Measurements from ENCODE around the gene FZR1.
"Not testable (repeated sequence)": the region's sequence is repeated elsewhere in the genome, so short reads cannot be mapped to it uniquely, and the experiment has no call there.

FZR1 gene

DNA sequence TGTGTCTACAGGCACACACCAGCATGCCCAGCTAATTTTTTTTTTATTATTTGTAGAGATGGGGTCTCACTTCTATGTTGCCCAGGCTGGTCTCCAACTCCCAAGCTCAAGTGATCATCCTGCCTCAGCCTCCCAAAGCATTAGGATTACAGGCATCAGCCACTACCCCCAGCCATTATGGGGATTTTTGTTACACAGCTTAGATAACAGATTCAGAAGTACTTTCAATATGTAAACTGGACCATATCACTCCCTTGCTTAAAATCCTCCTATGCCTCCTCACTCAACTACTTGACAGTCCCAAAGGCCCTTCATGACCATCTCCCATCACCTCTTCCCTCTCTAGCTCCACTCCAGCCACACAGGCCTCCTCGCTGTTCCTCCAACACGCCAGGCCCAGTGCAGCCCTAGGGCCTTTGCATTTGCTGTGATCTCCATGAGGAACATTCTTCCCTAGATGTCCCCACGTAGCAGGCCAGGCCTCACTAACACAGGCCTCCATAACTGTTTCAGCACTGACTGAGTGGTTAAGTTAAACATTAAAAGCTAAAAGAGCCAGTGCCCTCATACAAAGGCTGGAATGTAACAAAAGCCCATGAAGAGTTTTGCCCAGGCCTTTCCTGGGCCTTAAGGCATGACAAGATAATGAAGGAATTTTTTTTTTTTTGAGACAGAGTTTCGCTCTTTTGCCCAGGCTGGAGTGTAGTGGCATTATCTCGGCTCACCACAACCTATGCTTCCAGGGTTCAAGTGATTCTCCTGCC is 8.2 kb upstream of the FZR1 start:
- DNase-seq, result no peak

GRCh38 chr19:3499738-3500428 is 6.2 kb upstream of the FZR1 start:
- DNase-seq, result no peak

- DNase-seq, result peak; percentile 92
Measured at GRCh38 chr19:3500429-3501101, 5.5 kb upstream of the FZR1 start, which contains the start of gene DOHH. DOHH (minus strand) TSS chr19:3500674; CDS start chr19:3496814, 3,860 bp downstream.

DNA sequence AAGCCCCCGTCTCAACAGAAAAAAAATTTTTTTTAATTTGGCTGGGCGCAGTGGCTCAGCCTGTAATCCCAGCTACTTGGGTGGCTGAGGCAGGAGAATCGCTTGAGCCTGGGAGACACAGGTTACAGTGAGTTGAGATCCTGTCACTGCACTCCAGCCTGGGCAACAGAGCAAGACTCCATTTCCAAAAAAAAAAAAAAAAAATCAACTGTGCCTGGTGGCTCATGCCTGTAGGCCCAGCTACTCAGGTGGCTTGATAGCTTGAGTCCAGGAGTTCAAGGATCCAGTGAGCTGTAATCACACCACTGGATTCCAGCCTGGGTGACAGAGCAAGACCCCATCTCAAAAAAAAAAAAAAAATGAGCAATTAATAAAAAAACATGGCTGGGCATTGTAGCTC is 4.3 kb upstream of the FZR1 start:
- DNase-seq, result no peak

DNA sequence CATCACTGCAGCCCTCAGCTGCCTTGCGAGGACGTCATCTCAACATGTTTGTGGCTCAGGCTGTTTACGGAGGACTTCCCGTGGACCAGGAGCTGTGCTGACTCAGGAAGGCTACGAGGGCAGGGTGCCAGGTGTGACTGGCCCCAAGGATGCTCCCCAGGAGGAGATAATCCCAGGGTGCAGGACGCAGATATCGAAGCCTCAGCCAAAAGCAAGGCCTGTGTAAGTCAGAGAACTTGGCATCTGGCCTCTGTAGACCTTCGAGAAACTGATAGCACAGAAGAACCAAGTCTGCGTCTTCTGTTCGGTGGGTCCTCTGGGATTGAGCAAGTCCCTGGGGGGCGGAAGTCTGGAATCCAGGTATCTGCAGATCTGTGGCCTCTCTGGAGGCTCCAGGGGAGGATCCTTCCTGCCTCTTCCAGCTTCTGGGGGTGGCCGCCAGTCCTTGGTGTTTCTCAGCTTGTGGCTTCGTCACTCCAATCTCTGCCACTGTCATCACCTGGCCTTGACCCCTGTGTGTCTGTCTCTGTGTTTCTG is 3.0 kb upstream of the FZR1 start:
- no peak for DNase-seq

- DNase-seq, result no peak
Measured at GRCh38 chr19:3504735-3505134, 1.4 kb upstream of the FZR1 start.

GRCh38 chr19:3506384-3507340 is 551 bp downstream of the FZR1 start:
- DNase-seq, result no peak

DNA sequence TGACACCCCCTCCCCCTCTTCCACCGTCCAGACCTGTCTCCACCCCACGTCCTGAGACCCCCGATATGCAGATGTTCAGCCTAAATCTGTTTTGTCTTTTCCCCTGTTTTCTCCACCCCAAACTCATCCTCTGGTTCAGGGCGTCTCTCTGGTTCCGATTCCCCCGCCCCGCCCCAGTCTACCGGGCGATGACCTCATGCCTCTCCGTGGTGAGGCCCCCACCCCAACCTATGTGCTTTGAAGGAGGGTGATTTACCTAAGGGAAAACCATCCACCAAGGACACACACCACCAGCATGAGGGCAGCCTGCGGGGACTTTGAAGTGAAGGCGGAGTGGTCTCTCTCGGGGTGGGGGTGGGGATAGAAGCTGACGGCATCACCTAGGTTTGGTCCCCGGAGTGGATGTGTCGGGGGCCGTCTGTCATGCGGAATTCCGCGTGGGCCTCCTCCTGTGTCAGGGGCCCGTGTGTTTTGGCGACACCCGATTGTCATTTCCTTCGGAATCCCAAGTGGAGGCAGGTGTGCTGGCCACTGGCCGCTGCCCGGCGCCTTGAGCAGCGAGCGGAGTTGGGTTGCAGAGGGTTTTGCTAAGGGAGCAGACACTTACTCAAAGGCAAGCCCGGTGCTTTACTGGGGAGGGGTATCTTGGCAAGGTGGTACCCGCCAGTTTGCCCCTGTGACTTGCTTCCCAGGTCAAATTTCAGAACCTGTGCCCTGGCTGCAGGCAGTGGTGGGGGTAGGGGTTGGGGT is 1.4 kb downstream of the FZR1 start:
- no peak for DNase-seq

DNA sequence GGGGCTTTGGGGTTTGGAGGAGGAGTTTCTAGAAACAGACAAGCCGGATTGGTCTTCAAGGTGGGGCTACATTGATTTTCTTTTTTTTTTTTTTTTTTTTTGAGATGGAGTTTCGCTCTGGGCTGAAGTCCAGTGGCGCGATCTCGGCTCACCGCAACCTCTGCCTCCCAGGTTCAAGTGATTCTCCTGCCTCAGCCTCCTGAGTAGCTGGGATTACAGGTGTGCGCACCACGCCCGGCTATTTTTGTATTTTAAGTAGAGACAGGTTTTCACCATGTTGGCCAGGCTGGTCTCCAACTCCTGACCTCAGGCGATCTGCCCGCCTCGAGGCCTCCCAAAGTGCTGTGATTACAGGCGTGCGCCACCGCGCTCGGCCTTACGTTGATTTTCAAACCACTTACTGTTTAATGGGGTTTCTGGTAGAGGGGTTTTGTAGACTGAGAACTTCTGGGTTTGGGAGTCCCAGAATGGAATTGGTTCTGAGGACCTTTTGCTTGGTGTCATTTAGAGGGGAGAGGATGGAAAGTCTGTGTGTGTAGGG is 2.1 kb downstream of the FZR1 start:
- DNase-seq, result not testable (repeated sequence)

DNA sequence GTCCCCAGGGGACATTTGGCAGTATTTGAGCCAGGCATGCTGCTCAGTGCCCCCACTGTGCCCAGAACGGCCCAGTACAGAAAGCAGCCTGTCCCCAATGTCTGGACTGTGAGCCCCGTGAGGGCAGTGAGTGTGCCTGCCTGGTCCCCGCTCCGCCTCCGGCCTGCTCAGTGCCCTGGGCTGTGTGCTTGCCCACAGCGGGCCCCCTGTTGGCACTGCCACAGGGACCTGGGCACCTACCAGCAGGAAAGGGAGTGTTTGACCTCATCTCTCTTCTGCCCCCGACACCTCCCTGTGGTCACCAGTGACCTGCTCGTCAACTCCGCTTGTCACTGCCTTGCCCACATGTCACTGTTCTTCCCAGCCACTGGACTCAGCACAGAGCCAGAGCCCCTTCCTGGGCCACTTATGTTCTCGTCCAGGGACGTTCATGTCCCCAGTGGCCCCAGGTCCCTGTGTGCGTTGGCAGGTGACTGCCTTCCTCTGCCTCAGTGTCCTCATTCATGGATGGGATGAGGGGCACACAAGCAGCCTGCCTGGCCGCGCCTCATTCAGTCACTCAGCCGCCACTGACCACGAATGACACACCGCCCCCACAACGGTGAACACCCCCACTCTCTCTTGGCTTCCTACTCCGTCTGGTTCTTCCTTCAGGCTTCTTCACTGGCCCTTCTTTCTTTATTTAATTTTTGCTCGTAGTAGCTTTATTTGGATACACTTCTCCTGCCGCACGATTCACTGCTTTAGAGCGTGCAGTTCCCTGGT is 2.8 kb downstream of the FZR1 start:
- DNase-seq, result no peak

- DNase-seq, result no peak
Measured at GRCh38 chr19:3509566-3509989, 3.5 kb downstream of the FZR1 start.

GRCh38 chr19:3510727-3511126 is 4.6 kb downstream of the FZR1 start:
- no peak for DNase-seq

GRCh38 chr19:3511506-3512251 is 5.6 kb downstream of the FZR1 start:
- DNase-seq, result no peak

DNA sequence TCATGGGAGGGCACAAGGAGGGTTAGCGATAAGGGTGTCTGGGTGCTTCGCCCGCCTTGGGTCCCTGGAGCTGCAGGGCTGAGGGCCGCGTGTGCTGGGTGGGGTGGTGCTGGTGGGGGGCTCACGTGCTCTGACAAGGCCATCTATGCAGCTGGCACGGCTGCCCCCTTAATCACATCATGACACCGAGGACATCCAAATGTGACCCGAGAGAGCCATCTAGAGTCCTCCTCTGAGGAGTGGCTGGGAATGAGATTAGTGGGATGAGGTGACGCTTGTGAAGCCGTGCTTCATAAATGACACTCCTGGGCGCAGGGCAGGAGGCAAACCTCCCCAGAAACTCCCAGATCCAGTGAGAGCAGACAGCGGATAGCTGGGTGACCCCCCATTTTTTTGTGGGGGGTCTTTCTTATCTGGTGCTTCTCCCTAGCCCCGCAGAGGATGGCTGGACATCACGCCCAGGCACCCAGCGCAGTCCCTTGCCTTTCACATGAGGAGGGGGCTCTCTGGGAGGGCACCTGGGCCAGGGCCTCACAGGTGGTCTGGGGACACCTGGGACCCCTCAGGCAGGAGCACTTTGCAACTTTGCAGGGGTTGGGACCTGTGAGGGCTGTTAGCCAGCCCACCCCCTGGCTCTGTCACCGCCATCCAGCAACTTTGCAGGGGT is 6.6 kb downstream of the FZR1 start:
- DNase-seq, result no peak

DNA sequence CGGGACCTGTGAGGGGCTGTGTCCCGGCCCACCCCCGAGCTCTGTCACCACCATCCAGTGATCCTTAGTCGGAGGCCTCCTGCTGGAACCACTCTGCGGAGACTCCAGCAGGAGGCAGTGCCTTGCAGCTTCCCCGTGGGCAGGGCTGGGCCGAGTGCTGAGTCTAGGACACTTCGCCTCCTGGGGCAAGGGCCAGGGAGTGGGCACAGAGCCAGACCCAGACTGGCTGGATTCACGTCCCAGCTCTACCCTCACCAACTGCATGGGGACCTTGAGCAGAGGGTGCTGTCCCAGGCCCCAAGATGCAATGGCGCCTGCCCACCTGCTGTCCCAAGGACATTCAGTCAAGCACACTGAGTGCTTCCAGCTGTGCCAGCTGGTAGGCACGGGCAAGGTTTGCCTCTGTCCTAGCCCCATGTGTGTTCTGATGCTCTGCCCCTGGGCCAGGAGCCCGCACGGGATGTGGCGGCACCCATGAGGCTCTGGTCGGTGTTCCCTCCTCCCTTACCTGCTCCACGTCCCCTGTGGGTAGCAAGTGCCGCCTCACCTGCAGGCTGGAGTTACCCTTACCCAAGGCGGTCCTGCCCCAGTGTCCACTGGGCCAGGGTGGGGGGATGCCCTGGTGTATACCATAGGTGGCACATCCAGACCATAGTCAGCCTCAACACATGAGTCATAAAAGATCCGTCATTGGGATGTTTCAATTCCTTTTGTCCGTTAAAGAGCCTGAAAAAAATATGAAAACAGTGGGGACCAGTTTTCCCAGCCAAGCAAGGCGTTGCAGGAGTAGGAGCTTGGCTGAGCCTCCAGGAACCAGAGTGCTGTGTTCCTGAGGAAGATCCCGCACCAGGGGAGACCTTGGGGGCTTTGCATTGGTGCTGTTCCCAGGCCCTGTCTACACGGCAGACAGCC is 7.4 kb downstream of the FZR1 start:
- DNase-seq, result no peak

DNA sequence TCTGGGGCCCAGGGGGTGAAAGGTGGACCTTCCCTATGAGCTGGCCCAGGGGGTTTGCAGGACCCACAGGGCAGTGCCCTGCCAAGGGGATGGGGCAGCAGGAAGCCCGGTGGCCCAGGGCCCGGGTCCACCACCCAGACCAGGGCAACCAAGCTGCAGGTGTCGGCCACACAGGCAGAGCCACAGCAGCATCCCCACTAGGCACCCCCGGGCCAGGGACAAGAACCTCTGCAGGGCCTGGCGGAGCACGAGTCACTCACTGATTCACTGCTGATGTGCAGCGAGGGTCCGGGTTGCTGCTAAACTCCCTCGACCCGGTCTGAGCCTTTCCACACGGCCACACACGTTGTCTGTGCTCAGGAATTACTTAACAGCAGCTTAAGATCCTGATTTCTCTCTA is 8.8 kb downstream of the FZR1 start:
- DNase-seq, result no peak

- no peak for DNase-seq
Measured at GRCh38 chr19:3515891-3516422, 9.8 kb downstream of the FZR1 start.
